A549 treated with CpdA at 1 μM for 4 hours (cell line): ENCODE data around the gene SYTL5. TPM values are rescaled to one million over a fixed set of nuclear protein-coding genes. Genes with fewer than 3 reads are reported as not detected.

Source experiments
- total RNA-seq: library from RNA; stranded (reverse); fragments of 200-300 nt; extraction: Qiagen RNA extraction; gene quantifications from 5 replicates; pipeline ENCODE4 v1.2.3, GENCODE V29; 2022; ENCODE audit warnings: low read depth

Gene SYTL5
- total RNA-seq, result 0.34 to 0.52 TPM (median 0.41 TPM) in 5 replicates

GRCh38 chrX:38006291-38006690, at the start of gene SYTL5:
Gene SYTL5 (plus strand): TSS chrX:38006553. CDS start chrX:38033890, 27,337 bp downstream.

Other genes starting within 250 kb of the SYTL5 start
- 0.03 to 0.09 TPM (median 0.05 TPM) in 3 of 5 replicates, not detected in the others for gene CYBB, start 226.5 kb upstream of the SYTL5 start, total RNA-seq
- 14.7 to 21.8 TPM (median 17.0 TPM) in 5 replicates for gene DYNLT3, start 159.0 kb upstream of the SYTL5 start, total RNA-seq
- 5.2 to 6.6 TPM (median 6.4 TPM) in 5 replicates for gene SRPX, start 214.3 kb downstream of the SYTL5 start, total RNA-seq